ENCODE results near the gene MAGI1.

GRCh38 chr3:65783117-65783516 is 255.6 kb downstream of the MAGI1 start:
- TF ChIP-seq CTCF (IDR thresholded peaks at IDR 0.05; ENCODE audit: insufficient read depth, low read length, poor library complexity, severe bottlenecking) = no peak
- TF ChIP-seq EZH2phosphoT487 (conservative IDR thresholded peaks at IDR 0.05; ENCODE audit: low read length) = no peak
